SJCRH30 (cell line): ENCODE results near the gene GLIS2. TPM values are rescaled to one million over a fixed set of nuclear protein-coding genes. Genes with fewer than 3 reads are reported as not detected.

Source experiments
- DNase-seq, 2 experiments: peaks; one replicate each; pipeline ENCODE4 v3.0.0-alpha.2; 2015 to 2020
- H3K27ac ChIP-seq: fragments of 250-450 bp; sonication (Bioruptor Pico); 2 replicates; pipeline ENCODE4 v1.5.1; 2020; ENCODE audit warnings: mild to moderate bottlenecking, moderate library complexity
- H3K27me3 ChIP-seq: fragments of 250-450 bp; sonication (Bioruptor Pico); 2 replicates; pipeline ENCODE4 v1.5.1; 2020; ENCODE audit warnings: mild to moderate bottlenecking, moderate library complexity
- H3K36me3 ChIP-seq: fragments of 250-450 bp; sonication (Bioruptor Pico); 2 replicates; pipeline ENCODE4 v1.5.1; 2020; ENCODE audit warnings: mild to moderate bottlenecking, moderate library complexity
- H3K4me1 ChIP-seq: fragments of 250-450 bp; sonication (Bioruptor Pico); 2 replicates; pipeline ENCODE4 v1.5.1; 2020; ENCODE audit warnings: mild to moderate bottlenecking, moderate library complexity
- H3K4me3 ChIP-seq: fragments of 250-450 bp; sonication (Bioruptor Pico); 2 replicates; pipeline ENCODE4 v1.5.1; 2020; ENCODE audit warnings: mild to moderate bottlenecking, moderate library complexity
- H3K9me3 ChIP-seq: fragments of 250-450 bp; sonication (Bioruptor Pico); replicated peaks from 2 replicates; pipeline ENCODE4 v1.5.1; 2020; ENCODE audit warnings: mild to moderate bottlenecking, moderate library complexity
- total RNA-seq: library from RNA; depleted of rRNA; stranded (reverse); fragments of >200 nt; shearing (Covaris generic); gene quantifications from 2 replicates; pipeline ENCODE4 v1.2.3, GENCODE V29; 2014; rRNA removed

Gene GLIS2
- total RNA-seq, 1 experiment from 2014 or later = 1.6 TPM

GRCh38 chr16:4386951-4387565 is 71.2 kb downstream of the GLIS2 start:
- H3K36me3 ChIP-seq = no peaks in the 10 kb centered on the region; the same call in 1 of the 2 replicates
- no peak for DNase-seq
- H3K9me3 ChIP-seq = no peaks in the 10 kb centered on the region
- H3K27ac ChIP-seq = no peak overlapping the region
- no peaks in the 10 kb centered on the region for H3K27me3 ChIP-seq
- peaks cover 26% of the 10 kb centered on the region for H3K4me1 ChIP-seq
- no peak overlapping the region for H3K4me3 ChIP-seq

GRCh38 chr16:4387781-4388180 is 71.9 kb downstream of the GLIS2 start:
- Histone ChIP-seq H3K9me3 (no peaks in the 10 kb centered on the region), H3K27ac (peak overlapping the region; percentile 84), H3K4me1 (peaks cover 27% of the 10 kb centered on the region), H3K36me3 (no peaks in the 10 kb centered on the region; the same call in 1 of the 2 replicates), H3K27me3 (no peaks in the 10 kb centered on the region), H3K4me3 (no peak overlapping the region)
- no peak for DNase-seq

DNA sequence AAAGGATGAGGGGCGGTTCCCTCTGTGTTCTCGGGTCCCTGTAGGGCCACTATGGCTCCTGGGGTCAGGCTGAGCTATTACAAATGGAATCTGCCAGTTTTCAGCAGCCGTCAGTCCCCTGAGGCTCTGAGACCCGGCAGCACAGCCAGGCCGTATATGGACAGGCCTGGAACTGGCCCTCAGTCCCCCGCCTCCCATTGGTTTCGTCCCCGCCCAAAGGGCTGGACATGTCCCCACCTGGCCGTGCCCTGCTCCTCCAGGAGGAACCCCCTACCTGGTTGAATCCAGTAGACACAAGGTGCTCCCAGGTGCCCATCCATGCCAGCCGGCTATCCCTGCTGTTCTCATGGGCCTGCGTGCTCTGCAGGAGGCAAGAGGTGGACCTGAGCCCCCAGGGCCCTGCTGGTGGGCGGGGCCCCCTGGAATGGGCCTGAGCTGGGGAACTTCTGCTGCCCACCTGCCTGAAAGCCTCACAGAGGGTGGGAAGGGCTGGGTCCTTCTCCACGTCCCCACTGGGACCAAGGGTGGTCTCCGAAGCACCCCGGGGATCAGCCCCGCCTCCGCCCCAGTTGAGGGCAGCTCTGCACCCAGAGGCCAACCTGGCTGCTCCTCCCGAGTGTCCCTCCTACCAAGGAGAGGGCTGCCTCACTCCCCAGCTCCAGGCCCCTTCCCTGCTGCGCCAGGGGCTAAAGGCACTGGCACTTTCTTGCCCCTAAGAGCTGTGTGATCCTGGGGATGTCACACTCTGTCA is 72.6 kb downstream of the GLIS2 start:
- peak overlapping the region; percentile 84 for H3K27ac ChIP-seq
- DNase-seq = peak; percentile 47
- H3K4me3 ChIP-seq = no peak overlapping the region
- peaks cover 29% of the 10 kb centered on the region for H3K4me1 ChIP-seq
- no peaks in the 10 kb centered on the region for H3K27me3 ChIP-seq
- H3K9me3 ChIP-seq = no peaks in the 10 kb centered on the region
- H3K36me3 ChIP-seq = no peaks in the 10 kb centered on the region; the same call in 1 of the 2 replicates

Other genes starting within 250 kb of the GLIS2 start
- gene ADCY9, start 199.6 kb upstream of the GLIS2 start, total RNA-seq = 17.9 and 19.9 TPM in 2 replicates
- 68.3 and 71.0 TPM in 2 replicates for gene SRL, start 74.0 kb upstream of the GLIS2 start, total RNA-seq
- 31.2 and 34.1 TPM in 2 replicates for gene TFAP4, start 43.0 kb upstream of the GLIS2 start, total RNA-seq
- 21.8 and 28.9 TPM in 2 replicates for gene PAM16, start 35.3 kb downstream of the GLIS2 start, total RNA-seq
- gene VASN, start 55.8 kb downstream of the GLIS2 start, total RNA-seq = 0.18 and 0.28 TPM in 2 replicates
- 48.2 and 49.7 TPM in 2 replicates for gene CORO7, start 100.5 kb downstream of the GLIS2 start, total RNA-seq
- gene DNAJA3, start 109.8 kb downstream of the GLIS2 start, total RNA-seq = 55.4 and 56.7 TPM in 2 replicates
- 0.79 and 2.2 TPM in 2 replicates for gene NMRAL1, start 158.6 kb downstream of the GLIS2 start, total RNA-seq
- gene HMOX2, start 160.3 kb downstream of the GLIS2 start, total RNA-seq = 22.0 and 24.2 TPM in 2 replicates
- gene CDIP1, start 222.7 kb downstream of the GLIS2 start, total RNA-seq = 28.6 and 31.0 TPM in 2 replicates
- not detected in 2 replicates for gene C16orf96, start 240.3 kb downstream of the GLIS2 start, total RNA-seq